Measurements from ENCODE around the gene FARSB.

- TF ChIP-seq, protein P1, sequence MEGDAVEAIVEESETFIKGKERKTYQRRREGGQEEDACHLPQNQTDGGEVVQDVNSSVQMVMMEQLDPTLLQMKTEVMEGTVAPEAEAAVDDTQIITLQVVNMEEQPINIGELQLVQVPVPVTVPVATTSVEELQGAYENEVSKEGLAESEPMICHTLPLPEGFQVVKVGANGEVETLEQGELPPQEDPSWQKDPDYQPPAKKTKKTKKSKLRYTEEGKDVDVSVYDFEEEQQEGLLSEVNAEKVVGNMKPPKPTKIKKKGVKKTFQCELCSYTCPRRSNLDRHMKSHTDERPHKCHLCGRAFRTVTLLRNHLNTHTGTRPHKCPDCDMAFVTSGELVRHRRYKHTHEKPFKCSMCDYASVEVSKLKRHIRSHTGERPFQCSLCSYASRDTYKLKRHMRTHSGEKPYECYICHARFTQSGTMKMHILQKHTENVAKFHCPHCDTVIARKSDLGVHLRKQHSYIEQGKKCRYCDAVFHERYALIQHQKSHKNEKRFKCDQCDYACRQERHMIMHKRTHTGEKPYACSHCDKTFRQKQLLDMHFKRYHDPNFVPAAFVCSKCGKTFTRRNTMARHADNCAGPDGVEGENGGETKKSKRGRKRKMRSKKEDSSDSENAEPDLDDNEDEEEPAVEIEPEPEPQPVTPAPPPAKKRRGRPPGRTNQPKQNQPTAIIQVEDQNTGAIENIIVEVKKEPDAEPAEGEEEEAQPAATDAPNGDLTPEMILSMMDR (IDR thresholded peaks at IDR 0.05), result no peak
- no peak for TF ChIP-seq POLR2A (IDR thresholded peaks at IDR 0.05)
Observed at GRCh38 chr2:222563106-222563718, 92.7 kb downstream of the FARSB start.

All from thyroid gland (tissue), 4 donors.